K562 (cell line): Measurements from ENCODE around the gene RPS2. TPM values are rescaled to one million over a fixed set of nuclear protein-coding genes. Genes with fewer than 3 reads are reported as not detected.

Source experiments
- ATAC-seq: fragments of 200-7000 bp; cut with Tn5 transposase; 3 replicates; pipeline ENCODE4 v1.9.1; 2020; ENCODE audit warnings: moderate library complexity
- BruUV-seq: library from RNA; stranded (reverse); fragments of 400-500 nt; replicated peaks from 2 replicates; lab custom pipeline; 2021; lab: Mats Ljungman, UMichigan
- CTCF ChIA-PET: fragments of 300-600 bp; formaldehyde crosslinking; extraction: SDS; loops from one replicate; lab custom pipeline; 2021; ENCODE audit warnings: low intra/inter-chr PET ratio; lab: Yijun Ruan, JAX
- POLR2A ChIA-PET: fragments of 300-600, 350-650 bp; sonication (Branson Sonifier 250); formaldehyde crosslinking; extraction: SDS; loops from one replicate; lab custom pipeline; 2021; ENCODE audit warnings: antibody characterized with exemption, inconsistent platforms; lab: Yijun Ruan, JAX
- DNase-seq, 4 experiments: peaks; one replicate each; pipeline versions ENCODE4 v3.0.0 to v3.0.0-alpha.2; 2011 to 2018; ENCODE audit warnings: low spot score in 3 of 4, mixed read lengths in 3 of 4; ENCODE audit errors: extremely low read depth in 1 of 4
- FAIRE-seq: peaks from 2 replicates; lab custom pipeline; 2011; peaks lifted over from hg19 to GRCh38; lab: Jason Lieb, UNC
- H2AFZ ChIP-seq: 2 replicates; pipeline ENCODE4 v1.6.0; 2011; ENCODE audit warnings: low read depth, low read length, control low read depth, inconsistent platforms
- H3K27ac ChIP-seq: fragments of 200-600 bp; 3 replicates; pipeline ENCODE4 v1.8.0; 2011; ENCODE audit warnings: low read depth, mild to moderate bottlenecking, control low read depth, inconsistent platforms, low read length, moderate library complexity, mixed read lengths; ENCODE audit errors: extremely low read depth
- H3K27me3 ChIP-seq, 2 experiments: fragments of 300-600 bp in 1 of 2; 2 replicates in 1 of 2; 3 replicates in 1 of 2; pipeline versions ENCODE4 v1.6.0 to v1.8.0; 2011; ENCODE audit warnings: inconsistent platforms in 2 of 2, low read length in 2 of 2, mild to moderate bottlenecking in 1 of 2, mixed read lengths in 1 of 2, moderate library complexity in 1 of 2; ENCODE audit not compliant: control insufficient read depth in 2 of 2, insufficient read depth in 2 of 2
- H3K36me3 ChIP-seq: fragments of 300-600 bp; 3 replicates; pipeline ENCODE4 v1.8.0; 2011; ENCODE audit warnings: mild to moderate bottlenecking, low read length, inconsistent platforms; ENCODE audit not compliant: control insufficient read depth, insufficient read depth
- H3K4me1 ChIP-seq, 2 experiments: fragments of 200-600 bp in 1 of 2; replicated peaks in 1 of 2; 2 replicates in 1 of 2; 3 replicates in 1 of 2; pipeline versions ENCODE4 v1.5.1 to v1.8.0; 2011; ENCODE audit warnings: inconsistent platforms in 2 of 2, low read length in 2 of 2, mild to moderate bottlenecking in 1 of 2, mixed read lengths in 1 of 2, moderate library complexity in 1 of 2; ENCODE audit not compliant: control insufficient read depth in 2 of 2, insufficient read depth in 2 of 2
- H3K4me2 ChIP-seq: 2 replicates; pipeline ENCODE4 v1.6.1; 2011; ENCODE audit warnings: low read length, control low read depth, inconsistent platforms, mixed read lengths; ENCODE audit not compliant: insufficient read depth
- H3K4me3 ChIP-seq: fragments of 200-600 bp; sonication (generic), shearing (Covaris generic); 2 replicates; pipeline ENCODE4 v1.5.1; 2016; ENCODE audit warnings: control low read depth, inconsistent platforms
- H3K79me2 ChIP-seq: fragments of 200-600 bp; 3 replicates; pipeline ENCODE4 v1.8.0; 2011; ENCODE audit warnings: low read length, inconsistent platforms; ENCODE audit not compliant: control insufficient read depth, insufficient read depth
- H3K9ac ChIP-seq, 2 experiments: 2 replicates each; pipeline versions ENCODE4 v1.6.0 to v1.6.1; 2011; ENCODE audit warnings: low read depth in 2 of 2, low read length in 2 of 2, control low read depth in 1 of 2, inconsistent platforms in 1 of 2, mild to moderate bottlenecking in 1 of 2, mixed read lengths in 1 of 2; ENCODE audit not compliant: insufficient read depth in 1 of 2
- H3K9me1 ChIP-seq: one replicate; pipeline ENCODE4 v1.6.0; 2011; ENCODE audit warnings: inconsistent platforms, mild to moderate bottlenecking, low read length, moderate library complexity; ENCODE audit not compliant: control insufficient read depth, insufficient read depth
- H3K9me3 ChIP-seq: replicated peaks from 2 replicates; pipeline ENCODE4 v1.5.1; 2011; ENCODE audit warnings: low read depth, low read length, inconsistent platforms; ENCODE audit not compliant: control insufficient read depth, insufficient read depth
- H4K20me1 ChIP-seq: replicated peaks from 2 replicates; pipeline ENCODE4 v1.6.1; 2011; ENCODE audit warnings: low read length, inconsistent platforms, mixed read lengths; ENCODE audit not compliant: control insufficient read depth, insufficient read depth
- FOXP1 ChIP-seq: sonication (generic); formaldehyde crosslinking; IDR thresholded peaks from 2 replicates; pipeline ENCODE4 v1.8.0; 2022; ENCODE audit warnings: mild to moderate bottlenecking, missing genetic modification reagents
- GABPB1 ChIP-seq: sonication (generic); formaldehyde crosslinking; IDR thresholded peaks from 2 replicates; pipeline ENCODE4 v1.8.0; 2022; ENCODE audit warnings: mild to moderate bottlenecking, missing genetic modification reagents
- PCBP1 ChIP-seq: fragments of 200-400 bp; formaldehyde crosslinking; IDR thresholded peaks from 2 replicates; pipeline ENCODE4 v1.6.1; 2018; ENCODE audit warnings: mild to moderate bottlenecking, low read depth, low read length; ENCODE audit not compliant: poor library complexity, severe bottlenecking
- ZNF740 ChIP-seq, 3 experiments: fragments of 200-800 bp in 1 of 3; sonication (Bioruptor generic) in 1 of 3; sonication (generic) in 1 of 3; formaldehyde crosslinking in 1 of 3; IDR thresholded peaks; 2 replicates each; pipeline versions ENCODE4 v1.6.1 to v1.8.0; 2016 to 2022; ENCODE audit warnings: mild to moderate bottlenecking in 2 of 3, missing compliant biosample characterization in 2 of 3, missing genetic modification characterization in 2 of 3, missing genetic modification reagents in 1 of 3
- whole genome bisulfite sequencing: fragments of 100-300 bp; shearing (Covaris generic); methylation state at CpG from one replicate; pipeline ENCODE4 v1.1.6; 2016; ENCODE audit warnings: low coverage, mixed read lengths; ENCODE audit not compliant: insufficient coverage; ENCODE audit errors: missing lambda C conversion rate; 5-methylcytosine and 5-hydroxymethylcytosine counted together
- in situ Hi-C: fragments of 300-500 bp; cut with MboI; formaldehyde crosslinking; loops from 4 replicates; pipeline ENCODE4 v1.15.0; 2018; ENCODE audit warnings: inconsistent platforms, mixed read lengths
- intact Hi-C: fragments of 100-400 bp; cut with micrococcal nuclease; formaldehyde crosslinking; loops from 2 replicates; pipeline ENCODE4 v1.14.2; 2022
- polyA plus RNA-seq, 8 experiments: library from polyadenylated mRNA; depleted of rRNA in 4 of 8; stranded (reverse) in 5 of 8; unstranded in 3 of 8; fragments of >200 nt; fragmentation: Nextera tagmentation in 2 of 8; fragmentation: Illumina TruSeq in 1 of 8; extraction: Ambion mirVana in 2 of 8; extraction: Trizol in 1 of 8; gene quantifications; 2 replicates each; pipeline versions ENCODE4 v1.2.1 to v1.2.3, GENCODE V29; 2011 to 2014; ENCODE audit warnings: inconsistent platforms in 1 of 8, missing spikeins in 1 of 8
- total RNA-seq, 7 experiments: library from RNA; depleted of rRNA in 6 of 7; stranded (reverse); fragments of >200 nt in 6 of 7; fragmentation: Illumina TruSeq in 2 of 7; extraction: Trizol in 2 of 7; gene quantifications; 2 replicates each; pipeline versions ENCODE4 v1.2.1 to v1.2.3, GENCODE V29; 2011 to 2021; ENCODE audit warnings: low replicate concordance in 1 of 7

Gene RPS2
- total and polyA plus RNA-seq, 9 of the 15 experiments (the other 6 are each of a cell fraction or from before 2014, with no cell fraction given) = 834 to 4,794 (median 3,793) TPM

- TF ChIP-seq GABPB1 (CRISPR knock-in tag) (no peak), FOXP1 (CRISPR knock-in tag) (no peak), PCBP1 (peak; percentile 61), ZNF740 (CRISPR knock-in tag; IDR thresholded peaks at IDR 0.05) (no peak), ZNF740 (tag; IDR thresholded peaks at IDR 0.05) (0 out of 4 replicates have a peak, but pooled peaks of 1 of the 2 experiments have one; percentile 10)
- Histone ChIP-seq H3K4me3 (no peak overlapping the region), H3K27ac (no peak overlapping the region), H3K9me1 (no peaks in the 10 kb centered on the region), H3K9me3 (no peaks in the 10 kb centered on the region), H2AFZ (peak overlapping the region; percentile 95), H3K4me1 (peaks cover 7 to 43% of the 10 kb centered on the region in 2 experiments; a peak in 4 of 5 replicates), H3K27me3 (no peaks in the 10 kb centered on the region), H3K36me3 (no peaks in the 10 kb centered on the region), H3K9ac (no peak overlapping the region), H3K4me2 (no peak overlapping the region), H3K79me2 (no peaks in the 10 kb centered on the region), H4K20me1 (no peaks in the 10 kb centered on the region)
- DNase-seq = no peak
- ChIA-PET POLR2A (no interaction called here), CTCF (interaction anchor here (0.6 to 3.4 kb wide), 7 partner anchors 58 to 683 kb away, joined by 3 to 51 read pairs (median 8); partner anchors contain the start of genes EME2, MEIOB and MRPS34)
- no TSS peak for BruUV-seq
- intact Hi-C loops = no loop called here
- FAIRE-seq = no peak
- no peak for ATAC-seq
- in situ Hi-C loops = loop anchor here (5.0 kb wide), 1 partner anchor 148 kb away; the partner anchor contains the start of genes NUBP2 and SPSB3
- WGBS = 73% methylated on average over 5 of the region's 10 CpGs
Measured at GRCh38 chr16:1930338-1930720, 34.3 kb downstream of the RPS2 start.
